Skeletal muscle tissue (tissue), 4 donors: ENCODE data around the gene CBFA2T3. TPM values are rescaled to one million over a fixed set of nuclear protein-coding genes. Genes with fewer than 3 reads are reported as not detected.

ENCODE experiments used
- H3K27ac ChIP-seq: one replicate; pipeline ENCODE4 v1.7.0; 2013; ENCODE audit warnings: mild to moderate bottlenecking, low read depth, low read length, inconsistent platforms
- H3K27me3 ChIP-seq, 3 donors: one replicate each; pipeline ENCODE4 v1.7.0; 2013; ENCODE audit warnings: low read length in 3 of 3; ENCODE audit not compliant: control insufficient read depth in 3 of 3, insufficient read depth in 3 of 3
- H3K36me3 ChIP-seq, 3 donors: one replicate each; pipeline ENCODE4 v1.7.0; 2013; ENCODE audit warnings: low read length in 3 of 3; ENCODE audit not compliant: control insufficient read depth in 3 of 3, insufficient read depth in 3 of 3
- H3K4me1 ChIP-seq, 3 donors: one replicate each; pipeline ENCODE4 v1.7.0; 2013; ENCODE audit warnings: low read length in 3 of 3, mild to moderate bottlenecking in 3 of 3; ENCODE audit not compliant: control insufficient read depth in 3 of 3, insufficient read depth in 3 of 3
- H3K4me3 ChIP-seq, 3 donors: one replicate each; pipeline ENCODE4 v1.7.0; 2013; ENCODE audit warnings: low read length in 3 of 3
- H3K9ac ChIP-seq, 3 donors: one replicate each; pipeline ENCODE4 v1.7.0; 2013; ENCODE audit warnings: low read length in 3 of 3, mild to moderate bottlenecking in 3 of 3, moderate library complexity in 2 of 3, low read depth in 1 of 3
- H3K9me3 ChIP-seq, 3 donors: one replicate each; pipeline ENCODE4 v1.7.0; 2013; ENCODE audit warnings: low read length in 3 of 3; ENCODE audit not compliant: control insufficient read depth in 3 of 3
- total RNA-seq: library from RNA; depleted of rRNA; stranded (reverse); fragments of >200 nt; gene quantifications from one replicate; pipeline ENCODE4 v1.2.3, GENCODE V29; 2014
- donor health status: Osteomylitis.

The CBFA2T3 gene
- total RNA-seq, 1 donor from 2014 or later = 2.1 TPM

DNA sequence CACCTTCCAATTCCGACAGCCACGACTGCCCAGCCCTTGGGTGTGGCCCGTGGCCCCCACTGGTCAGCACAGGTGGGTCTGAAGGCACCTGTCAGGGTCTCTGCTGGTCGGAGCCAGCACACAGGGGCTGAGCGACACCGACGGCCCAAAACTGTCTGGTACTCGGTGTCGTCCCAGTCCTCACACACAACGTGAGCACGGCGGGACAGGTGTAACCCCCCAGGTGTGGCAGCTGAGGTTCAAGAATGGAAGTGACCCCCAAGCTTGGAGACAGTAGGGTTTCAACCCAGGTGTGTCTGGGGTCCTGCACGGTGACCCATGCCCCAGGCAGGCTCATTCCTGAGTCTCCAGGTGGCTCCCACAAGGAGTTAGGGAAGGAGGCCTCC, 121.3 kb downstream of the CBFA2T3 start:
- Histone ChIP-seq H3K4me1 (peaks cover 17 to 47% (median 24%) of the 10 kb centered on the region in 3 donors), H3K27ac (no peak overlapping the region), H3K4me3 (peak overlapping the region; percentile 56 to 69 (median 64)), H3K27me3 (no peaks in the 10 kb centered on the region), H3K9me3 (no peaks in the 10 kb centered on the region), H3K9ac (peak overlapping the region in 2 of 3 donors; percentile 14 to 60), H3K36me3 (peaks cover 21 to 25% (median 22%) of the 10 kb centered on the region in 3 donors)

DNA sequence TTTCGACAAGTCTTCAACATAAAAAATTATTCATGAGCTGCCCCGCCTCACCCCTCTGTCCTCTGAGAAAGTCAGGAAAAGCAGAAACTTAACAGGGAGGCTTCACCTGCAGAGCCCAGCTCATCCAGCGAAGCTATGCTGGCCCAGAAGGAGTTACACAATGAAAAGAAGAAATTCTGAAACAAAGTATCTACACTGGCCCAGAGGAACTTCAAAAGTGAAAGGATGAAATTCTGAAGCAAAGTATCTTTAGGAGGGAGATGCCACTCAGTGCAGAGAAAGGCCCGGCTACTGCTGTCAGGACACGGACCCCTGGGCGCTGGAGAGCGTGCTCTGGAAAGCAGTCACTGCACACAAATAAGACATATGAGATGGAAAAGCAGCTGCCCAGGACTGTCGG, 121.8 kb downstream of the CBFA2T3 start:
- Histone ChIP-seq H3K9me3 (no peaks in the 10 kb centered on the region), H3K27ac (no peak overlapping the region), H3K36me3 (peaks cover 17 to 20% (median 18%) of the 10 kb centered on the region in 3 donors), H3K4me3 (no peak overlapping the region), H3K9ac (peak overlapping the region; percentile 10 to 60 (median 14)), H3K27me3 (no peaks in the 10 kb centered on the region), H3K4me1 (peaks cover 17 to 47% (median 24%) of the 10 kb centered on the region in 3 donors)

- peaks cover 17 to 47% (median 24%) of the 10 kb centered on the region in 3 donors for H3K4me1 ChIP-seq
These were observed 122.5 kb downstream of the CBFA2T3 start for GRCh38 chr16:88854306-88855111.

GRCh38 chr16:88853325-88853941, 123.6 kb downstream of the CBFA2T3 start:
- Histone ChIP-seq H3K27ac (no peak overlapping the region), H3K9me3 (no peaks in the 10 kb centered on the region), H3K4me1 (peaks cover 15 to 37% (median 17%) of the 10 kb centered on the region in 3 donors), H3K27me3 (no peaks in the 10 kb centered on the region), H3K9ac (no peak overlapping the region), H3K4me3 (no peak overlapping the region), H3K36me3 (peaks cover 2 to 5% (median 3%) of the 10 kb centered on the region in 3 donors)

More at GRCh38 chr16:88854306-88855111, 122.5 kb downstream of the CBFA2T3 start:
- peaks cover 10 to 13% (median 13%) of the 10 kb centered on the region in 3 donors for H3K36me3 ChIP-seq
- H3K4me3 ChIP-seq = no peak overlapping the region
- no peak overlapping the region for H3K9ac ChIP-seq
- no peak overlapping the region for H3K27ac ChIP-seq
- no peaks in the 10 kb centered on the region for H3K9me3 ChIP-seq
- no peaks in the 10 kb centered on the region for H3K27me3 ChIP-seq

GRCh38 chr16:88851616-88852015, 125.4 kb downstream of the CBFA2T3 start:
- Histone ChIP-seq H3K9ac (no peak overlapping the region), H3K4me3 (no peak overlapping the region), H3K9me3 (no peaks in the 10 kb centered on the region), H3K36me3 (peaks cover 0 to 5% (median 5%) of the 10 kb centered on the region in 3 donors), H3K27me3 (no peaks in the 10 kb centered on the region), H3K27ac (no peak overlapping the region), H3K4me1 (peaks cover 8 to 24% (median 10%) of the 10 kb centered on the region in 3 donors)

DNA sequence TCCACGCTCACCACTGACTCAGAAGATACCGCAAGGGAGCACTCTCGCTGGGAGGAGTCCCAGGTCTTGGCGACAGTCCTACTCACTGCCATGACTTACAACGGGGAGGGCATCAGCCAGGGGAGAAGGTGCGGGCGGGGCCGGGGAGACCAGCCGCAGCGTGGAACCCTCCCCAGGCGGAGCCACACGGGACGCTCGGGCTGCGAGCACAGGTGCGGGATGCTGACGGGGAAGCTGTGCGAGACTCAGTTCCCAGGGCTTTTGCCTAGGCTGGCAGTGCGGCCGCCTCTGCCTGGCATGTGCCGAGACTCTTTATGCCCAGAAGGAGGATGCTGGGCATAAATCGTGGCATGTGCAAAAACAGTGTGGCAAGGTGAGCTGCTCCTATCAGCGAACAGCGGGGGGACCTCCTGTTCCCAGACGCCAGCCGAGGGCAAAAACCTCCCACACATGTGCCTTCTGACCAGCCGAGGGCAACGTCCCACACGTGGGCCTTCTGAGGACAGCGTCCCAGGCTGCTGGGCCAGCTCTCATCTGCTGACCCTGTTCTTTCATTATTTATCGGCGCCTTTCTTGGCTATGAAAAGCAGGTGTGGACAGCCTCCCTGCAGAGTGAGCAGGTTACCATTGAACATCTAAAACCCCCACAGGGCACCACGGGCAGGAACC, 126.3 kb downstream of the CBFA2T3 start:
- H3K36me3 ChIP-seq = peaks cover 0 to 5% (median 2%) of the 10 kb centered on the region in 3 donors
- no peaks in the 10 kb centered on the region for H3K9me3 ChIP-seq

DNA sequence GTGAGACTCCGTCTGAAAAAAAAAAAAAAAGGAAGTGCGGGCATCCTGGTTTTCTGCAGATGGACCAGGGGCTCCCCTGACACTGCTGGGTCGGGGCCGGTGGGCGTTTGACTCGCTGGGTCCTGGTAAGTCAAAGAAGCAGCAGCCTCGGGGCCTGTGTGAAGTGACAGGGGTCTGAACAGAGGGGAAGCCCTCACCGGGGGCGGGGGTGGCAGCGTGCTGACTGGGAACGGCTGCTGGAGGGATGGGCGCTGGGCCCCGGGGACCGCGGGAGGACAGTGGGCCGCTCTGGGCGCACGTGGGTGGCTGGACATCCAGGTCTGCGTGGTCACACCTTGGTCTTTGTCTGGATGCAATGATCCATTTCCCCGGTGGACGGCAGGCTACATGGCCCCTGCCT, 128.4 kb downstream of the CBFA2T3 start:
- Histone ChIP-seq H3K27me3 (no peaks in the 10 kb centered on the region), H3K9ac (no peak overlapping the region), H3K4me1 (peaks cover 0 to 4% (median 0%) of the 10 kb centered on the region in 3 donors), H3K27ac (no peak overlapping the region), H3K36me3 (peaks cover 0 to 5% (median 2%) of the 10 kb centered on the region in 3 donors), H3K4me3 (no peak overlapping the region), H3K9me3 (no peaks in the 10 kb centered on the region)

More for the DNA sequence above, 126.3 kb downstream of the CBFA2T3 start:
- H3K27me3 ChIP-seq = no peaks in the 10 kb centered on the region
- no peak overlapping the region for H3K4me3 ChIP-seq
- no peak overlapping the region for H3K9ac ChIP-seq
- peaks cover 1 to 17% (median 4%) of the 10 kb centered on the region in 3 donors for H3K4me1 ChIP-seq
- no peak overlapping the region for H3K27ac ChIP-seq

GRCh38 chr16:88847654-88848053, 129.4 kb downstream of the CBFA2T3 start:
- H3K27ac ChIP-seq = no peak overlapping the region
- no peaks in the 10 kb centered on the region for H3K9me3 ChIP-seq
- H3K9ac ChIP-seq = no peak overlapping the region
- H3K36me3 ChIP-seq = peaks cover 0 to 5% (median 2%) of the 10 kb centered on the region in 3 donors
- no peak overlapping the region for H3K4me3 ChIP-seq
- H3K27me3 ChIP-seq = no peaks in the 10 kb centered on the region
- H3K4me1 ChIP-seq = no peaks in the 10 kb centered on the region

GRCh38 chr16:88846088-88846487, 130.9 kb downstream of the CBFA2T3 start:
- no peaks in the 10 kb centered on the region for H3K27me3 ChIP-seq
- H3K9ac ChIP-seq = no peak overlapping the region
- no peak overlapping the region for H3K4me3 ChIP-seq
- H3K4me1 ChIP-seq = no peaks in the 10 kb centered on the region
- H3K36me3 ChIP-seq = peaks cover 0 to 5% (median 2%) of the 10 kb centered on the region in 3 donors
- no peaks in the 10 kb centered on the region for H3K9me3 ChIP-seq
- H3K27ac ChIP-seq = no peak overlapping the region
